Caki2 (cell line): ENCODE results near the gene MLLT1. TPM values are rescaled to one million over a fixed set of nuclear protein-coding genes. Genes with fewer than 3 reads are reported as not detected.

Source experiments
- DNase-seq: peaks from one replicate; pipeline ENCODE4 v3.0.0-alpha.2; 2015; ENCODE audit warnings: low read depth
- in situ Hi-C: cut with HindIII; loops from 2 replicates; pipeline ENCODE4 v1.10.0; 2016; ENCODE audit warnings: low sequenced_read_pairs, low pct_unique_long_range_greater_than_20kb, mixed read lengths
- total RNA-seq: library from RNA; depleted of rRNA; stranded (reverse); fragments of >200 nt; shearing (Covaris generic); gene quantifications from 2 replicates; pipeline ENCODE4 v1.2.3, GENCODE V29; 2014; ENCODE audit warnings: low replicate concordance

Gene MLLT1
- total RNA-seq, 1 experiment from 2014 or later, result 2.2 TPM

GRCh38 chr19:6217752-6218334, 61.9 kb downstream of the MLLT1 start:
- no peak for DNase-seq
- in situ Hi-C loops, result no loop called here

- in situ Hi-C loops, result no loop called here
- DNase-seq, result no peak
Measured at GRCh38 chr19:6216996-6217751, 62.6 kb downstream of the MLLT1 start.

DNA sequence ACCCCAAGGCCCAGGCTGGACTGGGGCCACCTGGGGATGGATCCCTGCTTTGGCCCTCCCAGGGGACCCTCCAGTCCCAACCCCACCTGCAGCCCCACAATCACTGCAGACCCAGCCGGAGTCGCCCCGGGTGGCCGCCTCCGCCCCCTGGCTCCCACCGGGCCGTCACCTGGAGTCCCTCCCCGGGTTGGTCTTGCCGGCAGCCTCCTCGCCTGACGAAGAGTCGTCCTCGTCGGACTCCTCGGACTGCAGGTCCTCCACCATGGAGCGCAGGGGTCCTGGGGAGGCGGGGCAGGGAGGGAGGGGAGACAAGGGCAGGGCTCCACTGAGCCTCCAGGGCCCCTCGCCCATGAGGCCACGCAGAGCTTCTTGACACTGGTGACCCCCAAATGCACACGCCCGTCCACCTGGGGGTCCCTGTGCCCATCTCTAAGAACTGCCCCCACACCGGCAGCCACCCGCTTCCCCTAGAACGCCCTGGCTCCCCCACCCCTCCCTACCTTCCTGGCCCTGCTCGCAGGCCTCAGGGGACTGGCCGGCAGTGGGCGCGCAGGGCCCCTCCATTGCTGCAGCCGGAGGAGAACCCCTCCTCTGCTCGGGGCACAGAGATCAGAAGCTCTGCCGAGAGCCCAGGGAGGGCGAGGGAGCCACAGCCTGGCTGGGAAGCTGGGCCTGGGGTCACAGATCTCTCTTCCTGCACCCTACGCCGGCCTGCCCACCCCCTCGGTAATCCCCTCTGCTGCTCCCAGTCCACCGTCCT, 63.4 kb downstream of the MLLT1 start:
- in situ Hi-C loops, result no loop called here

GRCh38 chr19:6215701-6216235, 64.0 kb downstream of the MLLT1 start:
- in situ Hi-C loops, result no loop called here
- no peak for DNase-seq

More for the DNA sequence above, 63.4 kb downstream of the MLLT1 start:
- DNase-seq, result no peak

- no peak for DNase-seq
- in situ Hi-C loops, result no loop called here
Measured at GRCh38 chr19:6214881-6215541, 64.8 kb downstream of the MLLT1 start.

GRCh38 chr19:6213696-6214641, 65.8 kb downstream of the MLLT1 start:
- in situ Hi-C loops, result no loop called here
- no peak for DNase-seq

DNA sequence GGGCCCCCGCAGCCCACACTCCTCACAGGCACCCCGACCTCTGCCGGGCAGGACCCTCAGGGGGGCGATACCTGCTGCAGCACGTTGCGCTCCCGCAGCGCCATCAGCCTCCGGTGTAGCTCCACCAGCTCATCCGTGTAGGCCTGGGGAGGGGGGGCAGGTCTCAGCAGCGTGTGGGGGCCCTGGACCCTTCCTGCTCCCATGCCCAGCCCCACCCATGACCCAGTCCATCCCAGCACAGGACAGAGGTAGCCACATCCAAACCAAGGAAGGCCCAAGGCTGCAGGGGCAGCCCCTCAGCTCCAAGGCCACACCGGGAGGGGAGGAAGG, 66.5 kb downstream of the MLLT1 start:
- in situ Hi-C loops, result no loop called here
- DNase-seq, result no peak

DNA sequence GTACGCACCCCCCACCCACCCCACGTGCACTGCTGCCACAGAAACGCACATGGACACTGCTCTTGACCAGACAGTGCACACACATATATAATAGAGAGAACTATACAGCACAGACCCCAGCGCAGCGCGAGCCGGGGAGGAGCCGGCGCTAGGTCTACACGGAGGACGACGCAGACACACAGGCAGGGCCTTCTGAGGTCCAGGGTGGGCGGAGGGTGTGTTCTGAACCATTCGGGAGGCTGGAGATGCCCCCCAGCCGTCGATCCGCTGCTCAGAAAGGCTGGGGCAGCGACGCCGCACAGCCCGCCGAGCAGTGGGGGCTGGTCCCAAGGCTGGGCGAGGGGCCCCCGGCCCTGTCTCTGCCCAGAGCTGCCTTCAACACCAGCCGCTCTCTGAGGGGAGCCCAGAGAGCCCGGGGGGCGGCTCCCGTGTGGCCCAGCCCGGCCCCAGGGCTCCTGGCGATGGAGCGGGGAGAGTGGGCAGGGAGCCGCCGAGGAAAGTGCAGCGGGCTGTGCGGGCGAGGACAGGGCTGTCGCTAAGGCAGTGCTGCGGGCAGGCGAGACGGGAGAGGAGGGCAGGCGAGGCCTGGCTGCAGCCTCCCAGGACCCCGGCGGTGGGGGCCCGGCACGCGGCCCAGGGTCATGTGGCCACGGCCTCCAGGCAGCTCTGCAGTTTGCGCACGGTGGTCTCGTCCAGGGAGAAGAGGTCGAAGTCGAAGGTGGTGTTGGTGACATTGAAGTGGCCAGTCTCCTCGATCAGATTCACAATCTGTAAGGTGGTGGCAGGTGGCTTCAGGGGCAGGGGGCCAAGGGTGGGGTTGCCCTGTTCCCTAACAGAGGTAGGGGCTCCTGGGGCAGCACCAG, 67.1 kb downstream of the MLLT1 start:
- in situ Hi-C loops, result no loop called here
- no peak for DNase-seq

- in situ Hi-C loops, result no loop called here
- DNase-seq, result no peak
Measured at GRCh38 chr19:6211632-6212402, 68.0 kb downstream of the MLLT1 start.

GRCh38 chr19:6210721-6211600, 68.8 kb downstream of the MLLT1 start:
- in situ Hi-C loops, result no loop called here
- DNase-seq, result no peak

DNA sequence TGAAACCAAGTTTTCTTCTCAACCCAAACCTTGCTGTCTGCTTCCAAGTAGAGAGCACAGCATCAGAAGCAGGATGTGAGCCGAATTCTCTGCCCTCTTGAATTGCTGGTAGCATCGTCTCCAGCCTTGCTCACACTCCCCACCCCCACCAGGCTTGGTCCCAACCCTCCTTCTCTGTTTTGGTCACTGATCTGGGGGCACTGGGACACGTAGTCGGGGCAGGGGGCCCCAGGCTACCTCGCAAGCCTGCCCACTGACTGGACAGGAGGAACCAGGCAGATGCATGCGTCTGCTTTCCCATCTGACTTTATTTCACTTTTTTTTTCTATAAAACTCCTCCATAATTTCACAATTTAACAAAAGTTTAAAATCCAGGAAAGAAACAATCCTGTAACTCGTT, 69.7 kb downstream of the MLLT1 start:
- no peak for DNase-seq
- in situ Hi-C loops, result no loop called here

GRCh38 chr19:6209680-6210079, 70.1 kb downstream of the MLLT1 start:
- DNase-seq, result no peak
- in situ Hi-C loops, result no loop called here

GRCh38 chr19:6209233-6209632, 70.5 kb downstream of the MLLT1 start:
- in situ Hi-C loops, result no loop called here
- DNase-seq, result no peak

DNA sequence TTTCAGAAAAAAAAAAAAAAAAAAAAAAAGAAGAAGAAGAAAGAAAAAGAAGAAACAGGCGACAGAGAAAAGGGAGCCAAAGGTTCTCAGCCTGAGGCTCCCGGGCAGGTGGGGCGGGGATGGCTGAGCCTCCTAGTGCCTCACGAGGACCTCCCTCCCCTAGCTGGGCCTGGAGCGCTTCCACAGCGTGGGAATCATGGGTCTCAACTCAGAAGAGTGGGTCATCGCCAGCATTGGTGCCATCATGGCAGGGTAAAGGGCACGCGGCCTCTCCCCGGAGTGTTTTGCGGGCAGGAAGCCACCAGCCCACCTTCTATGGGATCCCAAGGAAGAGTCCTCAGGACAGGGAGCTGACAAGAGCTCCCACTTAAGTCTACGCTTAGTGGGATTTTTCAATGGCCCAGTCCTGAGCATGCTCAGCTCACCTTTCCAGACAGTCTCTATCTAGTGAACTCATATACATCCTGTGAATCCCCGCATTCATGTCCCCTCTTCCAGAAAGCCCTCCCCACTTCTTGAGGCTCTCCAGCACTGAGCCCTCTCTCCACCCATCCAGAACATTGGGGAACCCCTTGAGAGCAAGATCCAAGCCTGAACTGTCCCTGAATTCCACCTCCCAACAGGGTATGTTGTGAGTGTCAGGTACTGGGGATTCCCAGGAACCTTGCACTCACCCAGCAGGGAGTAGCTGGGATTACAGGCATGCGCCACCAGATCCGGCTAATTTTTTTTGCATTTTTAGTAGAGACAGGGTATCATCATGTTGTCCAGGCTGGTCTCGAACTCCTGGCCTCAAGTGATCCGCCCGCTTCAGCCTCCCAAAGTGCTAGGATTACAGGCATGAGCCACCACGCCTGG, 74.7 kb downstream of the MLLT1 start:
- in situ Hi-C loops, result no loop called here
- DNase-seq, result no peak

DNA sequence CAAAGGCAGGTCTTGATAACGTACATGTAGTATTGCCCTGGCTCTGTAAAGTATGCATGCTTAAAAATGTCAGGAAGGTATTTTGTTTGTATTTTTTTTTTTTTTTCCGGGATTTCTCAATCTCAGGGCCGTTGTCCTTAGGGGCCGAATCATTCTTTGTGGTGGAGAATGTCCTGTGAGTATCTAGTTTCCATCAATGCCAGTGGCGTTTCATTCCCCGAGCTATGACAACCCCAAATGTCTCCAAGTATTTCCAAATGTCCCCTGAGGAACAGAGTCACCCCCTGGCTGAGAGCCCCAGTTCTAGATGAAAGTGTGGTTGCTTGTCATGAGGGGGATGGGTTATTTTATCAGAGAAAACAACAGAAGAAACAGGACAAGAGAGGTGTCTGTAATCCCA, 75.6 kb downstream of the MLLT1 start:
- in situ Hi-C loops, result no loop called here
- no peak for DNase-seq
